Skeletal muscle tissue (tissue), 4 donors: ENCODE results near the gene FXN. TPM values are rescaled to one million over a fixed set of nuclear protein-coding genes. Genes with fewer than 3 reads are reported as not detected.
"Not testable (repeated sequence)": the region's sequence is repeated elsewhere in the genome, so short reads cannot be mapped to it uniquely, and the experiment has no call there.

Experiments used
- H3K27ac ChIP-seq: one replicate; pipeline ENCODE4 v1.7.0; 2013; ENCODE audit warnings: mild to moderate bottlenecking, low read depth, low read length, inconsistent platforms
- H3K27me3 ChIP-seq, 3 donors: one replicate each; pipeline ENCODE4 v1.7.0; 2013; ENCODE audit warnings: low read length in 3 of 3; ENCODE audit not compliant: control insufficient read depth in 3 of 3, insufficient read depth in 3 of 3
- H3K36me3 ChIP-seq, 3 donors: one replicate each; pipeline ENCODE4 v1.7.0; 2013; ENCODE audit warnings: low read length in 3 of 3; ENCODE audit not compliant: control insufficient read depth in 3 of 3, insufficient read depth in 3 of 3
- H3K4me1 ChIP-seq, 3 donors: one replicate each; pipeline ENCODE4 v1.7.0; 2013; ENCODE audit warnings: low read length in 3 of 3, mild to moderate bottlenecking in 3 of 3; ENCODE audit not compliant: control insufficient read depth in 3 of 3, insufficient read depth in 3 of 3
- H3K4me3 ChIP-seq, 3 donors: one replicate each; pipeline ENCODE4 v1.7.0; 2013; ENCODE audit warnings: low read length in 3 of 3
- H3K9ac ChIP-seq, 3 donors: one replicate each; pipeline ENCODE4 v1.7.0; 2013; ENCODE audit warnings: low read length in 3 of 3, mild to moderate bottlenecking in 3 of 3, moderate library complexity in 2 of 3, low read depth in 1 of 3
- H3K9me3 ChIP-seq, 3 donors: one replicate each; pipeline ENCODE4 v1.7.0; 2013; ENCODE audit warnings: low read length in 3 of 3; ENCODE audit not compliant: control insufficient read depth in 3 of 3
- total RNA-seq: library from RNA; depleted of rRNA; stranded (reverse); fragments of >200 nt; gene quantifications from one replicate; pipeline ENCODE4 v1.2.3, GENCODE V29; 2014
- donor health status: Osteomylitis.

The FXN gene
- 3.7 TPM for total RNA-seq

DNA sequence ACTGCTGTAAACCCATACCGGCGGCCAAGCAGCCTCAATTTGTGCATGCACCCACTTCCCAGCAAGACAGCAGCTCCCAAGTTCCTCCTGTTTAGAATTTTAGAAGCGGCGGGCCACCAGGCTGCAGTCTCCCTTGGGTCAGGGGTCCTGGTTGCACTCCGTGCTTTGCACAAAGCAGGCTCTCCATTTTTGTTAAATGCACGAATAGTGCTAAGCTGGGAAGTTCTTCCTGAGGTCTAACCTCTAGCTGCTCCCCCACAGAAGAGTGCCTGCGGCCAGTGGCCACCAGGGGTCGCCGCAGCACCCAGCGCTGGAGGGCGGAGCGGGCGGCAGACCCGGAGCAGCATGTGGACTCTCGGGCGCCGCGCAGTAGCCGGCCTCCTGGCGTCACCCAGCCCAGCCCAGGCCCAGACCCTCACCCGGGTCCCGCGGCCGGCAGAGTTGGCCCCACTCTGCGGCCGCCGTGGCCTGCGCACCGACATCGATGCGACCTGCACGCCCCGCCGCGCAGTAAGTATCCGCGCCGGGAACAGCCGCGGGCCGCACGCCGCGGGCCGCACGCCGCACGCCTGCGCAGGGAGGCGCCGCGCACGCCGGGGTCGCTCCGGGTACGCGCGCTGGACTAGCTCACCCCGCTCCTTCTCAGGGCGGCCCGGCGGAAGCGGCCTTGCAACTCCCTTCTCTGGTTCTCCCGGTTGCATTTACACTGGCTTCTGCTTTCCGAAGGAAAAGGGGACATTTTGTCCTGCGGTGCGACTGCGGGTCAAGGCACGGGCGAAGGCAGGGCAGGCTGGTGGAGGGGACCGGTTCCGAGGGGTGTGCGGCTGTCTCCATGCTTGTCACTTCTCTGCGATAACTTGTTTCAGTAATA is at the start of gene FXN:
FXN (plus strand) TSS at position 315 of the 871 bp plus-strand sequence; CDS start at position 346, 31 bp downstream.
- Histone ChIP-seq H3K9me3 (no peaks in the 10 kb centered on the region), H3K27me3 (no peaks in the 10 kb centered on the region), H3K9ac (peak within 1 kb of the TSS; percentile 76 to 94 (median 93)), H3K27ac (peak within 1 kb of the TSS; percentile 48), H3K36me3 (no peaks in the 10 kb centered on the region), H3K4me1 (peaks cover 7 to 14% (median 12%) of the 10 kb centered on the region in 3 donors), H3K4me3 (peak within 1 kb of the TSS; percentile 91 to 95 (median 92))

GRCh38 chr9:68986949-68987348 is 48.6 kb upstream of the FXN start:
- not testable (repeated sequence) for H3K27me3 ChIP-seq, H3K4me3 ChIP-seq, H3K9ac ChIP-seq, H3K36me3 ChIP-seq, H3K27ac ChIP-seq, H3K9me3 ChIP-seq
- peaks cover 9 to 16% (median 9%) of the 10 kb centered on the region in 3 donors for H3K4me1 ChIP-seq

DNA sequence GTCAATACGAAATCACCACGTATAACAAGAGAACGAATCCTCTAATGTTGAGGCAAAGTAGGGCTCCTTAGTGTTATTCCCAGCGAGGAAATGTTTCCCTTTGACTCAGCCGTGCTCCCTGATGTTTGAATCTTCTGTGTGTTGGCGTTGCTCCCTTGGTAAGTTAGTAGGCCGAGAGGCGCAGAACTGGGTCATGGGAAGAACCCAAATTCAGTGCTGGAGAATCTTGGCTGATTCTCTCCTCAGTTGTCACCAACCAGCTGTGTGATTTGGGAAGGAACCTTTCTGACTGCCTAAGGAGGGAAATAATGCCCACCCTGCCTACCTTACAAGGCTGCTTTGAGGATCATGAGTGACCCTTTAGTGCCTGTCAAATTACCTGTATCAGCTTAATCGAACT is 44.1 kb upstream of the FXN start:
- Histone ChIP-seq H3K9ac (no peak overlapping the region), H3K27me3 (no peaks in the 10 kb centered on the region), H3K4me3 (no peak overlapping the region), H3K4me1 (no peaks in the 10 kb centered on the region), H3K36me3 (no peaks in the 10 kb centered on the region), H3K27ac (no peak overlapping the region), H3K9me3 (no peaks in the 10 kb centered on the region)

DNA sequence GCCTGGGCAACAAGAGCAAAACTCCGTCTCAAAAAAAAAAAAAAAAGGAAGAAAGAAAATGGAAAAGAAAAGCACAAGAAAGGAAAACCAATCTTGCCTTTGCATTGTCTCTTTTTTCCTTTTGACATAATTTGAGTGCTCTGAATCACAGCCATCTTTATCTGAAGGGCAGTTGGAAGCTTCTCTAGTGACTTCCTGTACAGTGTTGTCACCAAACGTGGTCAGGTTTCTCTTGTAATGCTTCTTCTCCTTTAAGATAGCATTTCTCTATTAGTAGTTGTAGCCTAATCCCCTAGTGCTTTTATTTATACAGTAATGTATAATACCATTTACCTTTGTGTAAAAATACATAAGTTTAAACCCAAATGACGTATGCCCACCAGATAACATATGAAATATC is 39.8 kb upstream of the FXN start:
- no peaks in the 10 kb centered on the region for H3K36me3 ChIP-seq
- H3K27me3 ChIP-seq = no peaks in the 10 kb centered on the region
- H3K9me3 ChIP-seq = no peaks in the 10 kb centered on the region
- H3K4me3 ChIP-seq = no peak overlapping the region
- H3K27ac ChIP-seq = no peak overlapping the region
- H3K9ac ChIP-seq = no peak overlapping the region
- H3K4me1 ChIP-seq = peaks cover 0 to 4% (median 0%) of the 10 kb centered on the region in 3 donors

DNA sequence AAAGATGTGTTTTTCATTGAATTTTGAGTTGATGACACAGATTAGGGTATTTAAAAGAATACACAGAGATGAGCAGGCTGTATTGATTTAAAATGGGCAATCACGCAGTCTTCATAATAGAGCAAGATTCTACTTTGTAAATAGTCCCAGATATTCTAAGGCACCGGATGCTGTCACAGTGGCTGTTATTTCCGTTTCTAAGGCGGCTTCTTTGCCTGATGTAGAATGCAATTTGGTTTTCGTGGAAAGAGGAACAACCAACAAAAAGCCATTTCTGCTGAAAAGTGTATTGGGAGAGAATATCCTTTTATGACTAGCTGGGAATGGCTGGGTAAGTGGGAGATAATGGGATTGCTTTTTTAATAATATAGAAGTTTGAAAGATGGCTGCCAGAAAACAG is 39.1 kb upstream of the FXN start:
- no peaks in the 10 kb centered on the region for H3K9me3 ChIP-seq
- H3K9ac ChIP-seq = no peak overlapping the region
- H3K4me3 ChIP-seq = no peak overlapping the region
- H3K27me3 ChIP-seq = no peaks in the 10 kb centered on the region
- no peaks in the 10 kb centered on the region for H3K36me3 ChIP-seq
- H3K4me1 ChIP-seq = peaks cover 0 to 4% (median 0%) of the 10 kb centered on the region in 3 donors
- H3K27ac ChIP-seq = no peak overlapping the region

GRCh38 chr9:68997666-68998065 is 37.9 kb upstream of the FXN start:
- Histone ChIP-seq H3K27ac (no peak overlapping the region), H3K9ac (no peak overlapping the region), H3K9me3 (no peaks in the 10 kb centered on the region)

GRCh38 chr9:68998385-68998784 is 37.2 kb upstream of the FXN start:
- H3K27ac ChIP-seq = no peak overlapping the region
- no peak overlapping the region for H3K9ac ChIP-seq
- H3K4me1 ChIP-seq = peaks cover 0 to 4% (median 0%) of the 10 kb centered on the region in 3 donors
- H3K9me3 ChIP-seq = no peaks in the 10 kb centered on the region
- H3K27me3 ChIP-seq = no peaks in the 10 kb centered on the region
- H3K4me3 ChIP-seq = no peak overlapping the region
- no peaks in the 10 kb centered on the region for H3K36me3 ChIP-seq

More at GRCh38 chr9:68997666-68998065, 37.9 kb upstream of the FXN start:
- Histone ChIP-seq H3K27me3 (no peaks in the 10 kb centered on the region), H3K4me3 (no peak overlapping the region), H3K4me1 (peaks cover 0 to 4% (median 0%) of the 10 kb centered on the region in 3 donors), H3K36me3 (no peaks in the 10 kb centered on the region)

DNA sequence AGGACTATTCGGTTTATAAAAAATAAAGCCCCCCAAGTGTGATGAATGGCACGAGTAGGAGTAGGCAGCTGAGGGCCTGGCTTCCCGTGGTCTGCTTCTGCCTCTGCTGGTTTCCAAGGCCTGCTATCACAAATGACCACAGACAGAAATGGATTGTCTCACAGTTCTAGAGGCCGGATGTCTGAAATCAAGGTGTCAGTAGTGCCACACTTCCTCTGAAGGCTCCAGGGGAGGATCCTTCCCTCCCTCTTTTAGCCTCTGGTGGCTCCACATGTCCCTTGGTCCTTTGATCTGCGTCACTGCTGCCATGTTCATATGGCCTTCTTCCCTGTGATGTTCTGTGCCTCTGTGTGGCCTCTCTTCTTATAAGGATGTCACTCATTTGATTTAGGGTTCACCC is 36.7 kb upstream of the FXN start:
- no peaks in the 10 kb centered on the region for H3K27me3 ChIP-seq
- no peak overlapping the region for H3K27ac ChIP-seq
- no peak overlapping the region for H3K4me3 ChIP-seq
- peaks cover 0 to 4% (median 0%) of the 10 kb centered on the region in 3 donors for H3K4me1 ChIP-seq
- H3K9me3 ChIP-seq = no peaks in the 10 kb centered on the region
- H3K36me3 ChIP-seq = no peaks in the 10 kb centered on the region
- H3K9ac ChIP-seq = no peak overlapping the region

GRCh38 chr9:68999393-69000105 is 36.0 kb upstream of the FXN start:
- no peaks in the 10 kb centered on the region for H3K36me3 ChIP-seq
- no peak overlapping the region for H3K9ac ChIP-seq
- H3K9me3 ChIP-seq = no peaks in the 10 kb centered on the region
- peaks cover 0 to 4% (median 0%) of the 10 kb centered on the region in 3 donors for H3K4me1 ChIP-seq
- no peak overlapping the region for H3K27ac ChIP-seq
- no peaks in the 10 kb centered on the region for H3K27me3 ChIP-seq
- H3K4me3 ChIP-seq = no peak overlapping the region

- H3K27ac ChIP-seq = no peak overlapping the region
- H3K36me3 ChIP-seq = no peaks in the 10 kb centered on the region
- H3K4me1 ChIP-seq = peaks cover 0 to 4% (median 0%) of the 10 kb centered on the region in 3 donors
- H3K27me3 ChIP-seq = no peaks in the 10 kb centered on the region
- H3K9ac ChIP-seq = no peak overlapping the region
- H3K4me3 ChIP-seq = no peak overlapping the region
- H3K9me3 ChIP-seq = no peaks in the 10 kb centered on the region
Measured at GRCh38 chr9:69001921-69002320, 33.6 kb upstream of the FXN start.
